PC-9 (cell line): ENCODE results near the gene PCDHGB1. TPM values are rescaled to one million over a fixed set of nuclear protein-coding genes. Genes with fewer than 3 reads are reported as not detected.
A peak's percentile ranks its signal among the peaks of the same experiment; 100 is the strongest.
"Not testable (repeated sequence)": the region's sequence is repeated elsewhere in the genome, so short reads cannot be mapped to it uniquely, and the experiment has no call there.

Experiments
- BruUV-seq: library from RNA; stranded (reverse); fragments of 400-500 nt; replicated peaks from 2 replicates; lab custom pipeline; 2021; lab: Mats Ljungman, UMichigan
- CTCF ChIA-PET: fragments of 300-600 bp; sonication (Branson Sonifier 250); formaldehyde crosslinking; loops from one replicate; lab custom pipeline; 2022; ENCODE audit warnings: antibody characterized with exemption; lab: Charles Lee
- POLR2A ChIA-PET: fragments of 300-600 bp; sonication (Branson Sonifier 250); formaldehyde crosslinking; loops from one replicate; lab custom pipeline; 2022; ENCODE audit warnings: antibody characterized with exemption; ENCODE audit not compliant: unreplicated experiment; lab: Charles Lee
- DNase-seq, 2 experiments: peaks; one replicate each; pipeline versions ENCODE4 v3.0.0 to v3.0.0-alpha.2; 2015 to 2022; ENCODE audit warnings: mixed read lengths in 1 of 2
- H2AFZ ChIP-seq: fragments of 200-600 bp; sonication (generic); 2 replicates; pipeline ENCODE4 v1.8.1; 2017; ENCODE audit warnings: antibody characterized with exemption
- H3F3A ChIP-seq: fragments of 200-600 bp; sonication (generic); 2 replicates; pipeline ENCODE4 v1.8.1; 2017; ENCODE audit warnings: antibody characterized with exemption, mild to moderate bottlenecking, low read depth; ENCODE audit not compliant: insufficient read depth
- H3K27ac ChIP-seq: fragments of 200-600 bp; sonication (generic); 2 replicates; pipeline ENCODE4 v1.6.1; 2016; ENCODE audit warnings: mixed run types
- H3K27me3 ChIP-seq: fragments of 200-600 bp; sonication (generic); 2 replicates; pipeline ENCODE4 v1.6.1; 2016; ENCODE audit warnings: low read depth, mixed run types; ENCODE audit not compliant: insufficient read depth
- H3K36me3 ChIP-seq: fragments of 200-600 bp; sonication (generic); 2 replicates; pipeline ENCODE4 v1.6.1; 2016; ENCODE audit warnings: low read depth, mixed run types
- H3K4me1 ChIP-seq: fragments of 200-600 bp; sonication (generic); replicated peaks from 2 replicates; pipeline ENCODE4 v1.6.1; 2016; ENCODE audit warnings: mixed run types; ENCODE audit not compliant: insufficient read depth
- H3K4me2 ChIP-seq: fragments of 200-600 bp; sonication (generic); 2 replicates; pipeline ENCODE4 v1.6.1; 2017; ENCODE audit warnings: mixed run types
- H3K4me3 ChIP-seq: fragments of 200-600 bp; sonication (generic); 2 replicates; pipeline ENCODE4 v1.6.1; 2016; ENCODE audit warnings: mixed run types
- H3K79me2 ChIP-seq: fragments of 200-600 bp; sonication (generic); 2 replicates; pipeline ENCODE4 v1.6.1; 2017; ENCODE audit warnings: low read depth, mixed run types
- H3K9me2 ChIP-seq: fragments of 200-600 bp; sonication (generic); 2 replicates; pipeline ENCODE4 v1.8.1; 2017; ENCODE audit warnings: mild to moderate bottlenecking; ENCODE audit not compliant: insufficient read depth
- H3K9me3 ChIP-seq: fragments of 200-600 bp; sonication (generic); 2 replicates; pipeline ENCODE4 v1.8.1; 2016; ENCODE audit warnings: low read depth; ENCODE audit not compliant: insufficient read depth
- H4K20me1 ChIP-seq: fragments of 200-600 bp; sonication (generic); 2 replicates; pipeline ENCODE4 v1.8.1; 2017; ENCODE audit not compliant: insufficient read depth
- CTCF ChIP-seq: fragments of 200-600 bp; sonication (generic); conservative IDR thresholded peaks from 2 replicates; pipeline ENCODE4 v1.6.1; 2017; ENCODE audit warnings: mixed run types, antibody characterized with exemption, mild to moderate bottlenecking, moderate library complexity
- EZH2 ChIP-seq: fragments of 200-600 bp; sonication (generic); IDR thresholded peaks from 2 replicates; pipeline ENCODE4 v1.8.0; 2017; ENCODE audit warnings: antibody characterized with exemption, low read depth
- intact Hi-C: fragments of 100-400 bp; cut with micrococcal nuclease; formaldehyde crosslinking; loops from one replicate; pipeline ENCODE4 v1.10.0; 2022; ENCODE audit not compliant: unreplicated experiment
- total RNA-seq: library from RNA; stranded (reverse); gene quantifications from 2 replicates; pipeline ENCODE4 v1.2.3, GENCODE V29; 2021

PCDHGB1 gene
- total RNA-seq, 1 experiment from 2014 or later = not detected

DNA sequence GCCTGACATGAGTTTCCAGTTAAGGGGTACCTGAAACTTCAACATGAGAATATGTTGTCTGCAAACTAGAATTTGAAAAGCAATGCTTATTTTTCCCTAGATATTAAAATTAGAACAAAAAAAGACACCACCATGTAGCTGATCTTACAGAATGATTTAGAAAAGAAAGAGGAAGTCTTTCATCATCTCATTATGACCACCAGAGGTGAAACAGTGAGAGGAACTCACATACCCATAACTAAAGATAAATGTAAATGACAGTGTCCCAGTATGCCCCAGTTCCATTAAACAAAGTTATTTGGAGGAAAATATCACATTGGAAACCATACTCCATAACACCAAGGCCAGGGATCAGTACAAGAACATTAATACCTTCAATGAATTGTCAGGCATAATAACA, 36.2 kb upstream of the PCDHGB1 start:
- no TSS peak for BruUV-seq
- Histone ChIP-seq H2AFZ (no peak overlapping the region), H4K20me1 (no peaks in the 10 kb centered on the region), H3K4me1 (no peaks in the 10 kb centered on the region), H3K27ac (no peak overlapping the region), H3K4me3 (no peak overlapping the region), H3K79me2 (peaks cover 11% of the 10 kb centered on the region), H3K36me3 (peaks cover 11% of the 10 kb centered on the region), H3K9me3 (peaks cover 32% of the 10 kb centered on the region), H3K27me3 (no peaks in the 10 kb centered on the region), H3F3A (peaks cover 19% of the 10 kb centered on the region; the same call in 1 of the 2 replicates), H3K9me2 (no peaks in the 10 kb centered on the region), H3K4me2 (no peak overlapping the region)
- intact Hi-C loops = no loop called here
- TF ChIP-seq CTCF (no peak), EZH2 (no peak)
- DNase-seq = no peak
- CTCF ChIA-PET = no interaction called here
- POLR2A ChIA-PET = no interaction called here

- BruUV-seq, DNase-seq, H2AFZ ChIP-seq, H3K4me3 ChIP-seq, H3K9me2 ChIP-seq, H3K27ac ChIP-seq, intact Hi-C loops, H3K27me3 ChIP-seq, POLR2A ChIA-PET, H3K4me1 ChIP-seq, H3K4me2 ChIP-seq, CTCF ChIA-PET, H4K20me1 ChIP-seq: not testable (repeated sequence)
- peaks cover 25% of the 10 kb centered on the region for H3K79me2 ChIP-seq
- H3K9me3 ChIP-seq = peaks cover 54% of the 10 kb centered on the region
- H3F3A ChIP-seq = peaks cover 45% of the 10 kb centered on the region
- peaks cover 29% of the 10 kb centered on the region for H3K36me3 ChIP-seq
Measured at GRCh38 chr5:141316963-141317362, 32.9 kb upstream of the PCDHGB1 start.

DNA sequence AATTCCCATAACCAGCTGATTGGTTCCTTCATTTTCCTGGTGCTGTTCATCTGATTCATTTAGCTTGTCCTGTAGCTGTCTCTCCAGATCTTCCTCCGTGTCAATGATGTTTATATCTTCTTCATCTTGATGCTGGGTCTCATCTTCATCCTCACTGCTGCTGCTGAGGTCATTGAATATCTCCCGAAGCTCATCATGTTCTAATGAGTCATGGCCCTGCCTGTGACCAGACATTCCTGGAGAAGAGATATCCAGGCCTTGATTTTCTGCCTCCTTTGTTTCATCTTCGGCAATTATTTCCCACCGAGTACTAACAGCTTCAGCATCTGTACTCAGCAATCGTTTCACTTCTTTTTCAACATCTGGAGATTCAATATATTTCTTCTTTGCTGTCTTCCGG, 30.7 kb upstream of the PCDHGB1 start:
- H3K4me3 ChIP-seq = peak overlapping the region; percentile 89
- H3K9me3 ChIP-seq = peaks cover 56% of the 10 kb centered on the region
- CTCF ChIA-PET = interaction anchor here (0.5 kb wide), 1 partner anchor 191 kb away, joined by 5 read pairs; no protein-coding TSS in a partner anchor

DNA sequence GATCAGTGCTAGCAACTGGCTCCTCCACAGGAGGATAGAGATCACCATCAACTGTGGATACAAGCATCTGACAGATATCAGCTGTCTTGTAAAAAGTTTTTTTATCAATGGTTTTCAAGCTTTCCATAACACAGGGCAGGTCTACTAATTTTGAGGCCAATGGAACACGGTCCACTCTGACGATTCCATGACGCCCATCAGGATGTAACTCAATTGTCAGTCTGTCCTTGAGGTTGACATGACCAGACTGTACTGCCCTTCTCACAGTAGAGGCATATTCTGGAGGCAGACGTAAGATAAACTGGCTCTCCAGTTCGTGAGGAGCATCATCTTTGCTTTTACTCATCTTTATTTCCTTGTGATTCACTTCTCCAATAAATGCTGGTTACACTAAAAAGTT, 30.2 kb upstream of the PCDHGB1 start:
- 0 out of 2 replicates have a peak, but pooled peaks cover 6% of the 10 kb centered on the region for H3K27me3 ChIP-seq
- H3K4me3 ChIP-seq = peak overlapping the region; percentile 89
- H3K4me1 ChIP-seq = 0 out of 2 replicates have a peak, but pooled peaks cover 5% of the 10 kb centered on the region
- peaks cover 29% of the 10 kb centered on the region for H3K36me3 ChIP-seq
- ChIA-PET CTCF (interaction anchor here (0.5 to 1.3 kb wide), 5 partner anchors 9 to 244 kb away, joined by 3 to 5 read pairs (median 4); partner anchors contain the start of genes PCDHGA1 and PCDHGB2), POLR2A (interaction anchor here (0.6 to 0.9 kb wide), 4 partner anchors 139 to 298 kb away, joined by 3 to 7 read pairs (median 5); no protein-coding TSS in a partner anchor)
- no TSS peak for BruUV-seq
- no peak overlapping the region for H2AFZ ChIP-seq
- DNase-seq = no peak
- no peak for TF ChIP-seq EZH2
- no peak for TF ChIP-seq CTCF
- no peaks in the 10 kb centered on the region for H3K9me2 ChIP-seq
- intact Hi-C loops = loop anchor here (10.0 kb wide), 2 partner anchors 95 to 205 kb away; partner anchors contain the start of genes PCDHGA10 and PCDHGB7
- H3K4me2 ChIP-seq = peak overlapping the region; percentile 76
- no peaks in the 10 kb centered on the region for H4K20me1 ChIP-seq
- peaks cover 25% of the 10 kb centered on the region for H3K79me2 ChIP-seq
- H3F3A ChIP-seq = peaks cover 45% of the 10 kb centered on the region
- H3K27ac ChIP-seq = no peak overlapping the region
- peaks cover 56% of the 10 kb centered on the region for H3K9me3 ChIP-seq

More for the DNA sequence above, 30.7 kb upstream of the PCDHGB1 start:
- Histone ChIP-seq H3K79me2 (peaks cover 25% of the 10 kb centered on the region), H3K36me3 (peaks cover 29% of the 10 kb centered on the region), H3K4me1 (0 out of 2 replicates have a peak, but pooled peaks cover 5% of the 10 kb centered on the region), H3K4me2 (peak overlapping the region; percentile 76; the same call in 1 of the 2 replicates), H4K20me1 (no peaks in the 10 kb centered on the region), H3F3A (peaks cover 45% of the 10 kb centered on the region), H3K27ac (no peak overlapping the region), H3K27me3 (0 out of 2 replicates have a peak, but pooled peaks cover 6% of the 10 kb centered on the region), H3K9me2 (no peaks in the 10 kb centered on the region), H2AFZ (no peak overlapping the region)
- no peak for DNase-seq
- POLR2A ChIA-PET = no interaction called here
- TF ChIP-seq EZH2 = no peak
- no TSS peak for BruUV-seq
- intact Hi-C loops = no loop called here
